ACC112 (cell line): ENCODE measurements around the gene WNK3.

Experiments
- H2AFZ ChIP-seq: fragments of 200-600 bp; sonication (generic); one replicate; pipeline ENCODE4 v1.6.0; 2017; ENCODE audit warnings: antibody characterized with exemption, low read length; ENCODE audit not compliant: unreplicated experiment
- H3K27ac ChIP-seq: fragments of 200-600 bp; sonication (generic); 2 replicates; pipeline ENCODE4 v1.5.1; 2014; ENCODE audit warnings: low read depth, mild to moderate bottlenecking, antibody characterized with exemption, low read length, moderate library complexity
- H3K27me3 ChIP-seq: fragments of 200-600 bp; sonication (generic); 2 replicates; pipeline ENCODE4 v1.6.1; 2014; ENCODE audit warnings: mild to moderate bottlenecking, antibody characterized with exemption, low read length, moderate library complexity, mixed read lengths; ENCODE audit not compliant: insufficient read depth
- H3K36me3 ChIP-seq: fragments of 200-600 bp; sonication (generic); 2 replicates; pipeline ENCODE4 v1.6.1; 2016; ENCODE audit warnings: mild to moderate bottlenecking, antibody characterized with exemption, low read length, moderate library complexity, mixed read lengths; ENCODE audit not compliant: insufficient read depth
- H3K4me1 ChIP-seq: fragments of 200-600 bp; sonication (generic); one replicate; pipeline ENCODE4 v1.6.1; 2016; ENCODE audit warnings: low read length, mixed read lengths; ENCODE audit not compliant: insufficient read depth, unreplicated experiment, control insufficient read depth
- H3K4me3 ChIP-seq: fragments of 200-600 bp; sonication (generic); 2 replicates; pipeline ENCODE4 v1.5.1; 2014; ENCODE audit warnings: mild to moderate bottlenecking, low read depth, low read length
- H3K79me2 ChIP-seq: fragments of 200-600 bp; sonication (generic); one replicate; pipeline ENCODE4 v1.6.0; 2016; ENCODE audit warnings: low read length; ENCODE audit not compliant: control insufficient read depth, unreplicated experiment, insufficient read depth

The WNK3 gene

DNA sequence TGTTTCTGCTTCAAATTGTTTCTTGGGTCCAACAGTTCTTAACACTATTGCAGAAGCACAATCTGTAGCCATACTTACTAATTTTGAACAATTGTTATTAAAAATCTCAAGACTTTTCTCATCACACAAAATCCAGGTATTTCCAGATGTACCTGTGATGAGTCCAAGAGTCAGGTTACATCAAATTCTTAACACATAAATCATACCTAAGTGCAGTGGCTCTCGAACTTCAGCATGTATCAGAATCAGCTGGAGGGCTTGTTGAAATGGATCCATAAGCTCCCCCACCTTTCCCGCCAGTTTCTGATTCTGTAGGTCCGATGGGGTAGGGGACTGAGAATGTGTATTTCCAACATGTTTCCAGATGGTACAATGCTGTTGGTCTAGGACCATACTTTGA lies 185.4 kb downstream of the WNK3 start:
- Histone ChIP-seq H2AFZ (no peak overlapping the region), H3K4me1 (peaks cover 16% of the 10 kb centered on the region), H3K36me3 (no peaks in the 10 kb centered on the region), H3K27me3 (no peaks in the 10 kb centered on the region), H3K79me2 (peaks cover 39% of the 10 kb centered on the region), H3K4me3 (no peak overlapping the region), H3K27ac (no peak overlapping the region)

DNA sequence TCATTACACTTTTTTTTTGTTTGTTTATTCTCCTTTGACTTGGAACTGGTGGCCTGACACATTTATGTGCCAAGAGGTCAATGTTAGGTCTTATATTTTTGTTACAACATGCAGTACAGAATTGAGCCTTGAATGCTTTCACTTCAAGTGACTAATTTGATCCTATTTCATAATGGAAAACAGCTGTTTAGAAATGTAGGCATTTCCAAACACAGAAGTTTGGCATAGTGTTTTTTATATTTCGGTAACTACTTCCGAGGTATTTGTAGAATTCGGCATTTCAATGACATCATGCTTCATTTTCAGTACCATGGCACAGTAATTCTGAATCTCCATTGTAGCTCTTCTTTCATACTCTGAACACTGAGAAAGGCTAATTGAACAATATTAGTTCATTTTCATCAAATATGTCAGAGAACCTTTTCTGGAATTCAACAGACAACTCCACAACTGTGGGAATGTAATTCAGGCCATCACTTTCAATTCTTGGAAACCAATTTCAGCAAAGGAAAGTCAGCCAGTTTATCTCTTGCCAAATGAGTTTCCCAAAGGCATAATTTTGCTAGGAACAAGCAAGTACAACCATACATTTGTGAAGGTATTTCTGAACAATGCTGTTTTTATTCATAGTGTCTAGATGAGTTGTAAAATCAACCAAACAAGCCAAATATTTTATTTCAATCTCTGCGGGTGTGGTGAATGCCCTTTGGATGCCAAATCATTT lies 186.2 kb downstream of the WNK3 start:
- H3K36me3 ChIP-seq: no peaks in the 10 kb centered on the region
- H3K4me1 ChIP-seq: peaks cover 11% of the 10 kb centered on the region
- no peak overlapping the region for H2AFZ ChIP-seq
- H3K4me3 ChIP-seq: peak overlapping the region; percentile 37; the same call in 1 of the 2 replicates
- H3K27me3 ChIP-seq: no peaks in the 10 kb centered on the region
- H3K27ac ChIP-seq: peak overlapping the region; percentile 69
- peaks cover 32% of the 10 kb centered on the region for H3K79me2 ChIP-seq

DNA sequence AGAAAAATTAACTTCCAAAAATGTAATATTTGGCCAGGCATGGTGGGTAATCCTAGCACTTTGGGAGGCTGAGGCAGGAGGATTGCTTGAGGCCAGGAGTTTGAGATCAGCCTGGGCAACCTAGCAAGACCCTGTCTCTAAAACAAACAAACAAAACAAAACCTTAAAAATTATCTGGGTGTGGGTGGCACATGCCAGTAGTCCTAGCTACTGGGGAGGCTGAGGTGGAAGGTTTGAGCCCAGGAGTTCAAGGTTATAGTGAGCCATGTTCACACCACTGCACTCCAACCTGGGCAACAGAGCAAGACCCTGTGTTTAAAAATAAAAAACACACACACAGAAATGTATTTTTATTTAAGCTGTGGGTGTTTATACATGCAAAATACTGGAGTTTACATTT lies 186.8 kb downstream of the WNK3 start:
- H3K4me1 ChIP-seq: peaks cover 15% of the 10 kb centered on the region
- H3K79me2 ChIP-seq: peaks cover 26% of the 10 kb centered on the region
- H3K27me3 ChIP-seq: no peaks in the 10 kb centered on the region
- no peak overlapping the region for H3K4me3 ChIP-seq
- no peak overlapping the region for H3K27ac ChIP-seq
- H2AFZ ChIP-seq: no peak overlapping the region
- no peaks in the 10 kb centered on the region for H3K36me3 ChIP-seq

DNA sequence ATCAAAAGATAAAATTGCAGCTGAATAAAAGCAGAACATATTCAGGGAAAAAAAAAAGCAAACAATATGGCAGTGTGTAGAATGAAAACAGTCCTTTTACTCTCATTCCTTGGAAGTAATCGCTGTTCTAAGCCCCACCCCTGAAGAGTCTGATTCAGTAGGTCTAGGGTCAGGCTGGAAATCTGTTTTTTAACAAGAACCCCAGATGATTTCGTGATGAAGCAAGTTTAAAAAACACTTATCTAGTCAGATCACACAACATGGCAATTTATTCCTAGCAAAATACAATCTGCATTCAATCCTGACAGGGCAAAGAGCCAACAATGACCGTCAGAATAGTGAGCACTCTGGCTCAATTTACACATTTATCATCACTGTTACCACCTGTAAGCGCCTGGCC lies 190.9 kb downstream of the WNK3 start:
- Histone ChIP-seq H3K4me1 (peaks cover 7% of the 10 kb centered on the region), H2AFZ (no peak overlapping the region), H3K79me2 (no peaks in the 10 kb centered on the region), H3K36me3 (no peaks in the 10 kb centered on the region), H3K27ac (no peak overlapping the region), H3K27me3 (no peaks in the 10 kb centered on the region), H3K4me3 (no peak overlapping the region)

DNA sequence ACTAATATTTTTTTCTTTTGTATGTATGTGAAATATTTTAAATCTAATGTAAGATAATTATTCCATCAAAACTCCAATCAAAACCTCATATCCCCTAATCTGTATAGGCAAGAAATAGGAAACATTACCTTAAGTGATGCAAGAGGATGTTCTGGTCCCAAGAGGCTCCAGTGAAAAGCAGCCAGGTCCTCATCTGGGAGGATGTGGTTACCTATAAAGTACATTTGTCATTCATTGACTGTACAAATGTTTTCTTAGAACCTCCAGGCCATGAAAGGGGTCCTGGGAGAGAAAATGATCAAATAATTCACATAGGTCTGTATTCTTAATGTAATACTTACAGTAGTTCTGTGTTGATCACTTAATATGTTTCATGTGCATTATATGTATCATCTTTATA lies 200.3 kb downstream of the WNK3 start:
- Histone ChIP-seq H3K27ac (no peak overlapping the region), H3K36me3 (no peaks in the 10 kb centered on the region), H3K79me2 (no peaks in the 10 kb centered on the region), H2AFZ (no peak overlapping the region), H3K4me1 (no peaks in the 10 kb centered on the region), H3K27me3 (no peaks in the 10 kb centered on the region), H3K4me3 (no peak overlapping the region)
